ENCODE measurements around the gene ASTN2.

The ASTN2 gene

GRCh38 chr9:116394894-116395698, 1019.8 kb downstream of the ASTN2 start:
- Histone ChIP-seq H3K36me3 (ENCODE audit: insufficient read depth, low read length) (no peaks in the 10 kb centered on the region), H3K9ac (ENCODE audit: low read length) (no peak overlapping the region)

GRCh38 chr9:116394070-116394469, 1020.8 kb downstream of the ASTN2 start:
- no peaks in the 10 kb centered on the region for H3F3A ChIP-seq (ENCODE audit: insufficient read depth, low read length)
- no peaks in the 10 kb centered on the region for H3K79me2 ChIP-seq (ENCODE audit: insufficient read depth, low read length)
- TF ChIP-seq EZH2 (IDR thresholded peaks at IDR 0.05; ENCODE audit: borderline replicate concordance, low read length) (no peak), CTCF (IDR thresholded peaks at IDR 0.05; ENCODE audit: low read length) (no peak)
- H3K9ac ChIP-seq (ENCODE audit: low read length): no peak overlapping the region
- H3K9me2 ChIP-seq (ENCODE audit: low read depth, low read length): no peaks in the 10 kb centered on the region
- no peak overlapping the region for H2AFZ ChIP-seq (ENCODE audit: low read length)
- no peaks in the 10 kb centered on the region for H3K4me1 ChIP-seq (ENCODE audit: insufficient read depth, low read length, severe bottlenecking)
- H4K20me1 ChIP-seq (ENCODE audit: insufficient read depth, low read length): no peaks in the 10 kb centered on the region
- no peaks in the 10 kb centered on the region for H3K27me3 ChIP-seq (ENCODE audit: insufficient read depth, low read length)
- no peak overlapping the region for H3K4me2 ChIP-seq (ENCODE audit: low read length)
- no peaks in the 10 kb centered on the region for H3K9me3 ChIP-seq (ENCODE audit: low read length)
- H3K36me3 ChIP-seq (ENCODE audit: insufficient read depth, low read length): no peaks in the 10 kb centered on the region
- H3K27ac ChIP-seq (ENCODE audit: low read depth, low read length, poor library complexity, severe bottlenecking): no peak overlapping the region
- no peak overlapping the region for H3K4me3 ChIP-seq (ENCODE audit: low read depth, low read length, poor library complexity, severe bottlenecking)

More at GRCh38 chr9:116394894-116395698, 1019.8 kb downstream of the ASTN2 start:
- Histone ChIP-seq H3K27me3 (ENCODE audit: insufficient read depth, low read length) (no peaks in the 10 kb centered on the region), H3K4me3 (ENCODE audit: low read depth, low read length, poor library complexity, severe bottlenecking) (no peak overlapping the region), H3K79me2 (ENCODE audit: insufficient read depth, low read length) (no peaks in the 10 kb centered on the region), H3K4me1 (ENCODE audit: insufficient read depth, low read length, severe bottlenecking) (no peaks in the 10 kb centered on the region), H3K9me3 (ENCODE audit: low read length) (no peaks in the 10 kb centered on the region), H3K27ac (ENCODE audit: low read depth, low read length, poor library complexity, severe bottlenecking) (no peak overlapping the region), H2AFZ (ENCODE audit: low read length) (no peak overlapping the region), H3K9me2 (ENCODE audit: low read depth, low read length) (no peaks in the 10 kb centered on the region), H3F3A (ENCODE audit: insufficient read depth, low read length) (no peaks in the 10 kb centered on the region), H3K4me2 (ENCODE audit: low read length) (no peak overlapping the region), H4K20me1 (ENCODE audit: insufficient read depth, low read length) (no peaks in the 10 kb centered on the region)
- no peak for TF ChIP-seq CTCF (IDR thresholded peaks at IDR 0.05; ENCODE audit: low read length)
- TF ChIP-seq EZH2 (IDR thresholded peaks at IDR 0.05; ENCODE audit: borderline replicate concordance, low read length): no peak

- no peak overlapping the region for H3K27ac ChIP-seq (ENCODE audit: low read depth, low read length, poor library complexity, severe bottlenecking)
Observed at GRCh38 chr9:116393198-116393597, 1021.7 kb downstream of the ASTN2 start.

More at GRCh38 chr9:116393198-116393597, 1021.7 kb downstream of the ASTN2 start:
- no peak for TF ChIP-seq EZH2 (IDR thresholded peaks at IDR 0.05; ENCODE audit: borderline replicate concordance, low read length)
- TF ChIP-seq CTCF (IDR thresholded peaks at IDR 0.05; ENCODE audit: low read length): no peak
- Histone ChIP-seq H3K9me3 (ENCODE audit: low read length) (no peaks in the 10 kb centered on the region), H3K9me2 (ENCODE audit: low read depth, low read length) (no peaks in the 10 kb centered on the region), H4K20me1 (ENCODE audit: insufficient read depth, low read length) (no peaks in the 10 kb centered on the region), H3K36me3 (ENCODE audit: insufficient read depth, low read length) (no peaks in the 10 kb centered on the region), H3K4me3 (ENCODE audit: low read depth, low read length, poor library complexity, severe bottlenecking) (no peak overlapping the region), H3K9ac (ENCODE audit: low read length) (no peak overlapping the region), H3F3A (ENCODE audit: insufficient read depth, low read length) (no peaks in the 10 kb centered on the region), H3K4me1 (ENCODE audit: insufficient read depth, low read length, severe bottlenecking) (no peaks in the 10 kb centered on the region), H3K4me2 (ENCODE audit: low read length) (no peak overlapping the region), H3K79me2 (ENCODE audit: insufficient read depth, low read length) (no peaks in the 10 kb centered on the region), H2AFZ (ENCODE audit: low read length) (no peak overlapping the region), H3K27me3 (ENCODE audit: insufficient read depth, low read length) (no peaks in the 10 kb centered on the region)

All from OCI-LY1 (cell line).